NCI-H1092 (cell line): Measurements from ENCODE around the gene SH3RF1.

ENCODE experiments used
- DNase-seq: peaks from one replicate; lab custom pipeline; 2025; lab: John Stamatoyannopoulos, UW

The SH3RF1 gene

GRCh38 chr4:169163495-169163894, 107.3 kb downstream of the SH3RF1 start:
- DNase-seq: no peak

DNA sequence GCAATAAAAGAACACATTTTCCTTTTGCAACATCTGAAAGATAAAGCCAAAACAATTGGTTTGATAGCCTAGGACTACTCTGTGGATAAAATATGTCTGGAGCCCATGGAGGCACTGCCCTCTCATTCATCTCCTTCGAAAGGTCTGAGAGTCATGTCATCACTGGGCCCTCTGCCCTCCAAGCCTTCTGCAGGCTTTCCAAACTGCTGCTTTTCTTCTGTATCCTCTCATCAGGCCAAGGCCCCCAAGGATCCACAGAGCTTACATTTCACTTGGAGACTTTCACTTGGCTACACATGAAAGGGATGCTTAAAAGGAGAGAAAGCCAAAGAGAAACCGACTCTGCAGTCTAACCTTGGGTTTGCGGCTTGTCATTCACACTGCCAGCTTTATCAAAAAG, 109.9 kb downstream of the SH3RF1 start:
- no peak for DNase-seq

DNA sequence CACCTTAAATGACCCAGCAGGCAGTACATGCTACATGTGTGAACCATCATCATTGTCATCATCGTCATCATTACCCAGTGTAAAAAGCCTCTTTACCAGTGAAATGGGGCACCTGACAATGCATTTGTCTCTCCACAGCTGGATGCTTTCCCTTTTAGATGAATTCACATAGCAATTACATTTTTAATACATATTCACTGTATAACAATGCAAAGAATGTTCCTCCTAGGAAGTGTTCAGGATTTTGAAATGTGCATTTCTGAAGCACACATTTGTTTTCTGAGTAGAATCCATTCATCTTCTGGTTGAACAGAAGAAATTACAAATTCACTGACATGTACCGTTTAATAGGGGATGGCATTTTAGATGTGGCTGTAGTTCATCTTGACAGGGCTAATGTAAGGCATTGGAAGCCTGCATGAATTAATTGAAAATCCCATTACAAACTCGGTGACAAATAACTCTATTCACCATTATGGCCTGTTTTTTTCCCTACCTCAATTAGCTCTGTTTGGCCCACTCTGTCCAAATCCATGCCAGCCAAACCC, 111.1 kb downstream of the SH3RF1 start:
- DNase-seq: no peak

- no peak for DNase-seq
These were observed 111.9 kb downstream of the SH3RF1 start for GRCh38 chr4:169158861-169159260.

DNA sequence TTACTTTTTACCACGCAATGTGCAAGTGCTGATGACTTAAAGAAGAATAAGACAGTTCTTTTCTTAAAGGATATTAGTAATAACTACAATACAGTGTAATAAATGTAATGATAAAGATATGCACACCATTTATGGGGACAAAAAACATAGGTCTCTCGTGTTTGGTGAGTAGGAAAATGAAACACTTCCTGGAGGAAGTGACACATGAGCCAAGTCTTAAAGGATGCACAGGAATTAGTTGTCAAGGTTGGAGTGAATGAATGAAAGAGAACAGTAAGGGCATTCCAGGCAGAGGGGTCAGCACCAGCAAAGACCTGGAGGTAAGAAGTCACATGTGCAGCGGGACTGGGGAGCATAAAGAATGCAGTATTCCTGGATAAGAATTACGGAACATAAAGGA, 112.7 kb downstream of the SH3RF1 start:
- no peak for DNase-seq

GRCh38 chr4:169156392-169156791, 114.4 kb downstream of the SH3RF1 start:
- DNase-seq: no peak

GRCh38 chr4:169154121-169154520, 116.6 kb downstream of the SH3RF1 start:
- no peak for DNase-seq

- no peak for DNase-seq
These were observed 117.2 kb downstream of the SH3RF1 start for GRCh38 chr4:169153481-169154087.

- no peak for DNase-seq
These were observed 117.9 kb downstream of the SH3RF1 start for GRCh38 chr4:169152899-169153298.

- no peak for DNase-seq
These were observed 118.7 kb downstream of the SH3RF1 start for GRCh38 chr4:169152098-169152497.

DNA sequence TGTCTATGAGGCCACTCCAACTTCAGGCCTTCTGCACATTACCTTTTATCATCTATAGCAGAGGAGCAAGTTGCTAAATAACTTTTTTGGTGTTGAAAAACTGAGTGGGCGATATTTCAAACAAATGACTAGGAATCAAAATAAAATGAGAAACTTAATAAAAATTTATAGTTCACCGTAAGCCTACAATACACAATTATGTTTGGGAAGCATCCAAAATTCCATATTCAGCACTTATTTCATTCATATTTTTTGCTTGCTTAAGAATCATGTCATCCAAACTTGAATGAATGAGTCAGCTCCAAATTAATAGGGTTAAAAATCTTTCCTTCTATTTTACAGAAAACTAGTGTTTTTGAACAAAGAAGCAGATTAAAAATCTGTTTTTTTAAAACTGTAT, 119.1 kb downstream of the SH3RF1 start:
- DNase-seq: no peak

DNA sequence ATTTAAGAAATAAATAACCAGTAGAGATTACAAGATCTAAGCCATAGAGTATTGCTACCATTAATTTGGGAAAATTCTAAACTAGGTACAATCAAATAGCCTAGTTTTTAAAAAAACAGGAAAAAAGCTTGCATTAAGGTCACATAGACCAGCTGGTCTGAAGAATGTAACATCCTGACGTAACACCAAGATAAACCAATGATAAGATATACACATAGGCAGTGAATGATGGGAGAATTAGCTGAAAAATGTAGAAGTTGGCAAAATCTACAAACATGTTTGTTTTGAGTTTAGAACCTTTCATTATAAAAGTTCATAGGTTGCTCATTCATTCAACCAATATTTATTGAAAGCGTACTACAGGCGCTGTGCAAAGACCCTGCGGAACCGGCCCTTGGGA, 120.0 kb downstream of the SH3RF1 start:
- DNase-seq: no peak

DNA sequence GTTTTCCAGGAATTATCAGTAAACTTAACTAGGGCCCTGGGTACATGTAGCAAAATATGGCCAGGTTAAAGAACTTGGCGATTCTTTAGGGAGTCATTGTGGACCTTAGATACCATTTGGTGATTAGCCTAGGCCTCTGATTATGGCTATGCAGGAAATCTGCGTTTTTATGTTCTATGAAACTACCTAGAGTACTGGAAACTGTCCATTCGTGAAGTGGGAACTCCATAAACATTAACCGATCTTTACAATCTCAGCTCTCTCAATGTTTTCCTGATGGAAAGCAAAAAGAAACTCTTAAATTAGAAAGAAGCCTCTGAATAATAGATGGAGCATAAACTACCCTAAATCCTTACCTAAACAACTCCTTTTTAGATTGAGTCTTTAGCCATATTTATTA, 121.9 kb downstream of the SH3RF1 start:
- no peak for DNase-seq

GRCh38 chr4:169147191-169147590, 123.6 kb downstream of the SH3RF1 start:
- DNase-seq: no peak

GRCh38 chr4:169144061-169144600, 126.6 kb downstream of the SH3RF1 start:
- DNase-seq: no peak

DNA sequence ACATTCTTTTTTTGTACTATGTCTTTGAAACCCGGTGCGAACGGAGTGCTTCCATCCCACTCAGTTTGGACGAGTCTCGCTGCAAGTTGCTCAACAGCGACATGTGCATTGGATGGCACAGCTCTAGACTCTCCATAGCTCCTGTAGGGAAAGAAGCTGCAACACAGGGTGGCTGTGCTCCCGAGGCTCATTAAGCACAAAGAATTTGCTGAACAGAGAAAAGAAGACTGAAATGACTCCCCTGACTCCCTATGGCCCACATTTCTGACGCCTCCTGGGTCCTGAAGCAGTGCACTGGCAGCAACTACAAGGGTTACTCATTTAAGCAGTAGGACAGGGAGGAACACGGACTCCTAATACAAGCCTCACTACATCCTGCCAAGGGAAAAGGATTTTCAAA, 127.4 kb downstream of the SH3RF1 start:
- no peak for DNase-seq

DNA sequence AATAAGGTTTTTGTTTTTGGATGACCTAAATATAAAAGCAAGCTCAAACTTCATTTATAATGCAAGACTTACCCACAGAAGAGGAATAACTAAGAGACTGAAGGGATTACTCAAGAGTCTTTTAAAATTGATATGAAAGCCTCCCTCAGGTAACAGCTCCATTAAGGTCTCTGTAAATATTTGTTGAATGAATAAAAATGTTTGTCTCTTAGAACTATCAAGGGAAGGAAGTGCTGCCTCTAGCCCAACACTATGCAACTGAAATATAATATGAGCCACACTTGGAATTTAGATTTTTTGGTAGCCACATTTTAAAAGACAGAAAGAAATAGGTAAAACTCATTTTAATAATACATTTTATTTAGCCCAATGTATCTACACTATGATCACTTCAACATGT, 127.8 kb downstream of the SH3RF1 start:
- DNase-seq: no peak

DNA sequence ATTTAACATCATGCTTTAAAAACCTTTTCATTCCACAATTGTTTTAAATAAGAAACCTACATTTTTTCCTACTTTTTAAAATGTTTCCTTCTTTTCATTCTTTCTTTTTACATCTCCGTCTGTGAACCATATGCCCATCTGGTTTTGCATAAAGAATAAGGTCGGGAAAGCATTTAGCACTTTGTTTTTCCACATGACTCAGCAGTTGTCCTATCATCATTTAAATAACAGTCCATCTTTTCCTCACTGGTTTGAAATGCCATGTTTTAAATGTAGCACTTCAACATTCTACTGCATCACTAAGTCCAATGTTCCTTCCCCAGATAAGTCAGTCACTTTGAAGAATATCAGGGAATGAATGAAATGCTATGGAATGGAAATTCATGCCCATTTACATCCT, 128.4 kb downstream of the SH3RF1 start:
- DNase-seq: no peak

DNA sequence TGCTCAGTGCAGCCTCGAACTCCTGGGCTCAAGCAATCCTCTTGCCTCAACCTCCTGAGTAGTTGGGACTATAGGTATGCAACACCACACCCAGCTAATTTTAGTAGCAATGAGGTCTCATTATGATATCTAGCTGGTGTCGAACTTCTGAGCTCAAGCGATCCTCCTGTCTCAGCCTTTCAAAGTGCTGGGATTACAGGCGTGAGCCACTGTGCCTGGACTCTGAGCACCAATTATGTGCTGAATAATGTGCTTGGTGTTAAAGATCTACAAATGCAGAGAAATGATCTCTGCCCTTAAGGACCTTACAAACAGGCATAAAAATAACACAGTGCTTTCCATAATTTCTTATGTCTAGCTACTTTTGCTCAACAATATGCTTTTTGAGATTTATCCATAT, 131.7 kb downstream of the SH3RF1 start:
- no peak for DNase-seq

- no peak for DNase-seq
These were observed 133.2 kb downstream of the SH3RF1 start for GRCh38 chr4:169137558-169137920.

GRCh38 chr4:169136796-169137557, 133.8 kb downstream of the SH3RF1 start:
- DNase-seq: no peak

GRCh38 chr4:169136330-169136729, 134.4 kb downstream of the SH3RF1 start:
- no peak for DNase-seq

GRCh38 chr4:169135776-169136175, 135.0 kb downstream of the SH3RF1 start:
- DNase-seq: no peak
